Stimulated activated CD4-positive, alpha-beta T cell treated with anti-CD3 and anti-CD28 coated beads, TNF-alpha, amount 100 ng/mL, for 48 hours (primary cell): ENCODE measurements around the gene HPSE.
A peak's percentile ranks its signal among the peaks of the same experiment; 100 is the strongest.

Experiments used
- DNase-seq, 3 donors: peaks; one replicate each; pipeline ENCODE4 v3.0.0-alpha.2; 2020; ENCODE audit warnings: low read depth in 3 of 3

Gene HPSE

DNA sequence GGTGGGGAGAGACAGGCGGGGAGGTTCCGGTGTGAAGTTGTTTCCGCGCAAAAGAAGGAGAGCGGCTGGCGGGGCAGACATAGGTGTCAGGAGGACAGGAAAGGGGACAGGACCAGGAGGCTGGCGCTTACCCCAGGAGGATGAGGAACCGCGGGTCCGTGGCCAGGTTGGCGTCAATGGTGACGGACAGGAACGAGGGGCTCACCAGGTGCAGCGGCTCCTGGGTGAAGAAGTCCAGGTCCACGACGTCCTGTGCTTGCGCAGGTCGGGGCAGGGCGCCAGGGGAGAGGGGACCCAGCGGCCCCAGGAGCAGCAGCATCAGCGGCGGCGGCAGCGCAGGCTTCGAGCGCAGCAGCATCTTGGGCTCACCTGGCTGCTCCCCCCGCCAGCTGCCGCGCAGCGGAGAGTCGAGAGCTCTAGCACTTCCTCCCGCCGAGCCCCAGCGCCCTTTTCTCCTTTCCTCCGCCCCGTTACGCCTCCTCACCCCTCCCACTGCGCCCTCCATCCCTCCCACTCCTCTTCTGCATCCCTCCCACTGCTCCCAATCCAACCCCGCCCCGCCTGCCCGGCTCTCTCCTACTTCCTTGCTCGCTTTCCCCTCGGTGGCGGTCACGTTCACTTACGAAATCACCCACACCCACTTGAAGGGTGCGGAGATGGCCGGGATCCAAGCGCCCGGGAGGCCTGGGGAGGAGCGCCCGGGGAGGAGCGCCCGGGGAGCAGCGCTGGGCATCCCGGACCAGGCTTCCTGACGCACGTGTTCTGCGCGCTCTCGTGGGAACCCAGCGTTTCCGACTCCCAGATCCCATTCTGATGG lies at the start of gene HPSE:
Gene HPSE (minus strand): TSS at position 424 of the 817 bp plus-strand sequence. CDS start 66 bp downstream, at position 358.
- DNase-seq = peak in 2 of 3 donors; percentile 20 to 51

DNA sequence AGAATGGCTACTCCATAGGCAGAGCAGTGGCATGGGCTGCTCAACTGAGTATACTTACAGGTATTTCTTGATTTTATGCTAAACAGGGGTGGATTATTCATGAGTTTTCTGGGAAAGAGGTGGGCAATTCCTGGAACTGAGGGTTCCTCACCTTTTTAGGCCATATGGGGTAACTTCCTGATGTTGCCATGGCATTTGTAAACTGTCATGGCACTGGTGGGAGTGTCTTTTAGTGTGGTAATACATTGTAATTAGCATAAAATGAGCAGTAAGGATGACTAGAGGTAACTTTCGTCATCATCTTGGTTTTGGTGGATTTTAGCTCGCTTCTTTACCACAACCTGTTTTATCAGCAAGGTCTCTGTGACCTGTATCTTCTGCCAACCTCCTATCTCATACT lies 48.2 kb upstream of the HPSE start:
- no peak for DNase-seq

DNA sequence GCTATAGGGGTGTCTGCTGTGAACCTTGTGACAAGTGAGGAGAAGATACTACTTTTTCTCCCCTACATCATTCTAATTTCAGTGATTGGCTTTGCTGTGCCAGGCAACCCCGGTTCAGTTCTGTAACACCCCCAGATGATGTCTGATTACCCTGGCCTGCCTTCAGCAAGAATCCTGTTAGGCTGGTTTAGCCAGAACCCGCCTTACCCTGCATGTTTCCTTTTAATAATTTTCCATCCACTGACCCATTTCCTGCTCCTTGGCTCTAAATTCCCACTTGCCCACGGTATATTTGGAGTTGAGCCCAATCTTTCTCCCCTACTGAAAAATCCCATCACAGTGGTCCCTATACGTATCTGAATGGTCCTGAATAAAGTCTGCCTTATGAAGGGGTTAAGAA lies 46.5 kb upstream of the HPSE start:
- no peak for DNase-seq

DNA sequence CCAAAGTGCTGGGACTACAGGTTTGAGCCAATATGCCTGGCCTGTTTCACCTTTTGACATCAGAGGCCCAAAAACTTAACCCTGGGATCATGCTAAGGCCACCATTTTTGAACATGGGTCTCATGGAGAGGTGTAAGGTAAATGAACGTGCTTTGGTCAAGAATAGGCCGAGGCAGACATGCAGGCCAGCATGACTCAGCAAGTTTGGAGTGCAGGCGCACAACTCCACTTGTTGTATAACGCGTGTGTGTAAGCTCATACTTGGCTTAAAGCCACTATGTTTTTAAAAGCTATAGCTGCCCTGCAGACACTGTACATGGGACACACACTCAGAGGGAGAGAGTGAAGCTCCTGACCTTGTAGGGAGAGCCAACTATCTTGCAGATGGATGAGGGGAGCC lies 43.8 kb upstream of the HPSE start:
- DNase-seq = no peak

DNA sequence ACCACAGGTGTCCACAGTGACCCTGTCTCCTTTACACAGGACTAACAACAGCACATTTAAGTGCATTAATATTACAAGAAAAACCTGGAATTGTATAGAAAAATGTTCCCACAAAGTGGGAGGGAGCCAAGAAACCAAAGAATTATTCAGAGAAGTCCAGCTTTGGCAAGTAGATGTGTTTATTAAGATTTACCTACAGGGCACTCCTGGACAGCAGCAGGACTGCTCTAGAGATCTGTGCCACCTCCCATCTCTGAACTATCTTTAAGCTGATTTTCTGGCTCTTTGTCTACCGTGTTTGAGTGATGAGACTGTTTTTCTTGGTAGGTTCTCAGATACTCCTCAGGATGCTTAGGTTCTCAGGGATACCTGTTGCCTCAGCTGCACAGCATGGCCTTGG lies 38.3 kb upstream of the HPSE start:
- no peak for DNase-seq

DNA sequence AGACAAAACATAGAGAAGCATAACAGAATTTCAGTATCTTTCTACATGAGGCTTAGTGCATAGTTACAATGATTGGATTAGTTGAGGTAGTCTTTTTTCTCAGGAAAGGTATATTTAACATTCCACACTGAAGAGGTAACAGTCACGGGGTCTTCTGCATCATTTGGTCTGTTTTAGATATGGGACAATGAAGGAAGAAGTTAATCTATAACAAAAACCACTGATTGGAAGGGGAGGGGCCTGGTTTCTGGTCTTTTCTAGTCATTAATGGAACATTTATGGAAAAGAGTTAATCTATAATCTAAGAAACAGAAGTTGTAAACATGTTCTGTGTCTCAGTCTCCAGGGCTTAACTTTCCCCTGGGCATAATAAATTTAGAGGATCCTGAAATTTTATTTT lies 37.3 kb upstream of the HPSE start:
- DNase-seq = no peak

DNA sequence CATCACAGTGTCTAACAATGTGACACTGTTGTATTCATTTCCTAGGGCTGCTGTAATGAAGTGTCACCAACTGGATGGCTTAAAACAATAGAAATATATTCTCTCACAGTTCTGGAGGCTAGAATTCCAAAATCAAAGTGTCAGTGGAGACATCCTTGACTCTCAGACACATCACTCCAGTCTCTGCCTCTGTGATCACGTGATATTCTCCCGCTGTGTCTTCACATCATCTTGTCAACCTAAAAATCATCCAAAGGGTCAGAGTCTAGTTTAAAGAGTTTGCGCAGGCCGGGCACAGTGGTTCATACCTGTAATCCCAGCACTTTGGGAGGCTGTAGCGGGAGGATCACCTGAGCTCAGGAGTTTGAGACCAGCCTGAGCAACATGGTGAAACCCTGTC lies 36.6 kb upstream of the HPSE start:
- DNase-seq = no peak

DNA sequence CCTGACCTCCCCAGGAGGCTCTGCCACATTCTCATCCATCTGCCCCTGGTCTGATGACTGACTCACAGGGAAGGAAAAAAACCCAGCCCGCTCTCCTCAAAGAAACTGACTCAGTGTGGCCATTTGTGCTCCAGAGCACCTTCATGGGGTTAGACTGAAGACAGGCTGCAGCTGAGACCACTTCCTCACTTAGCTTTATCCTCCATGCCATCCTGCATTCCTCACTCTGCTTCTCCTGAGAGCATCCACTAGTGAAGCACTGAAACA lies 35.9 kb upstream of the HPSE start:
- DNase-seq = no peak

DNA sequence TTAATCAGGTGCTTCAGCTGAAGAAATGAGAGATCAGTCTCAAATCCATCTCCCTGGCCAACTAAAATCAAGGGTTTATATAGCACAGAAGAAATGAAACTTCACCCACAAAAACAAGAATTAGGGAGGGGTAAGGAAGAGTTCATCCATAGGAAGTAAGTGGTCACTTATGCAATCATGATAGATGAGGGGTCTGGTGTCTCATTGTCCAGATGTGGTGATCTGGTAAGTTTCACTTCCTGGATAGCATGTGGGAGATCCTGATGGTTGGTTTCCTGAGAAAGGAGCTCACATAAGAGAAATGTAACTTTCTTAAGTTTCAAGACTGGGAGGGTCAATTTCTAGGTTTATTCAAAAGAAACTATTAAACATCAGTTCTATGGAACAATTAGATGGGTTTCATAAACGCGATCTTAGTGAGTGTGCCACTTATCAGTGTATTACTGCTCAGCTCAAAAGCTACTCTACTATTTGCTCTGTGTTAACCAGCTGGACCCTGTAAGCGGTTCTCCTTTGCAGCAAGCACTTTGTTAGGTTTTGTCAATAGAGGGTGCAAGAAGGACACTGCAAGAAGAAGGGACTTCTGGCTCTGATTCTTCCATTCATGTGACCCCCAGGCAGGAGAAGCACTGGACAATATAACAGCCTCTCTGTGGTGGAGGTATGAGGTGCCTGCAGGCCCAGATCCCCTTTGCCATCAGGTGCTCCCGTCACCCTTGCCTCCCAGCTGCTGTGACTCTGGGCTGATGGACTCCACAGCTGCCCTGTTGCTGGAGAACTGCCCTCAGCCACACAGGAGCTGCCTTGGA lies 35.4 kb upstream of the HPSE start:
- no peak for DNase-seq

DNA sequence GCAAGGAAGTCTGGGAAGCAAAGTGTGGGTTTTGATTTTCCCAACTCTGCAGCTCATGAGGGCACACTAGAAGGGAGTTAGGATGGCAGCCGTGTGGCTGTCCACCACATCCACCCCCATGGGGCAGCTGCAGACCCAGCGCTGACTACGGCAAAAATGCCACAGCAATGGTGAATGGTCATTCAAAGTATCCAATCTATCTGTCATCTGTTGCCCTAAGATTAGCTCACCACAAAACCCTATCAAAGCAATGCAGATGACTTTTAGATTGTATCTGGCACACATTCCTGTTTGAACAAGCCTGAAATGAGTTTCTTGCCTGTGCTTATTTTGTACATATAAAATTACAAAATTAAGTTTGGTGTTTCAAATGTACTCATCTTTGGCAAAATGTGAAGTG lies 29.7 kb upstream of the HPSE start:
- DNase-seq = no peak

DNA sequence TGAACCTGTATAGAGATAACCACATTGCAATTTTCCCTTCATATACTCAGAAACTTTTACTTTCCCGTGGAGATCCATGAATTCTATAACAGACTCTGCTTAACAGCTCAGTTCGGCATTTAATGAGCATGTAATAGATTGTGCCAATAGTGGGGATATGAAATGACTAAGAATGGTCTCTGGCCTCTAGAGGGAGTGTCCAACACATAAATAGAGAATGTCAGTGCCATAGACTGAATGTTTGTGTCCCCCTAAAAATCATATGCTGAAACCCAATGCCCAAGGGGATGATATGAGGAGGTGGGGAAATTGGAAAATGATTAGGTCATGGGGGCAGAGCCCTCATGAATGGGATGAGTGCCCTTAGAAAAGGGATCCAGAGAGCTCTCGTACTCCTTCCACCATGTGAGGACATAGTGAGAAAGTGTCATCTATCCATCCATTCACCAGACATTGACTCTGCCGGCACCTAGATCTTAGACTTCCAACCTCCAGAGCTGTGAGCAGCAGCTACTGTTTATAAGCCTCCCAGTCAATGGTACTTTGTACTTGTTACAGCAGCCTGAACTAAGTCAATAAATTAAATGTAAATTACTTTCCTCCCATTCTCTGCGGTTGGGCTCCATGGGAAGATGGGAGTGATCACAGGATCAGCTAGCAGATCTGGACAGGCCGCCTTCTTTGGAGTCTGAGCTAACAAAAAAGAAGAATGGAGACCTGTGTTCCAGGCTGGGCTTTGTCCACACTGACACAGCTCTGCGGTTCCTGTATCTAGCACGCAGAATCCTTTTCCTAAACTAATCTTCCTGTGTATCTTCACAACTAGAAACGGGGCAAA lies 28.1 kb upstream of the HPSE start:
- DNase-seq = no peak

DNA sequence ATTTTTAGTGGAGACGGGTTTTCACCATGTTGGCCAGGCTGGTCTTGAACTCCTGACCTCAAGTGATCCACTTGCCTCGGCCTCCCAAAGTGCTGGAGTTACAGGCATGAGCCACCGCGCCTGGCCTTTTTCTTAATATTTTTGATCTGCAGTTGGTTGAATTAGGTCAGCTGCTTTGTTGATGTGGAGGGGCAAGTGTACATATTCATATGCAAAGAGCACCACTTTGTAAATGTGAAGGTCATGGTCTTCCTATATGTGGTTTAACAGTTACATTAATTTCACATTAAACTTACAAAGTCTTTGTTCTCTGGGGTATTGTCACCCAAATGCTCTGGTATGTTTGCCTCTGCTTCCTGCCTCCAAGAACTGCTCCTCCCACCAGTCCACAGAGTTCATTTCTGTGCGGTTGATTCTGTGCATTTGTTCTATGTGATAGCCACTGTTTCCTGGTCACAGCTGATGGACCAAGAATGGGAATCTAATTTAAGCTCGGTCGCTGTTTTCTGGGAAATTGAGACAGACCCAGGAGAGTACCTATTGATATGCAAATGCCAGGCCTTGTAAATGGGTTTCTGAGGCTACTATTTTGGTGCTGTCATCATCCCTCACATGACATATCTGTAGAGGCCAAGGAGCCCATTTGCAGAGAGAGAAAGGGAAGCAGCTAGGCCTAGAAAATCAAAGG lies 26.9 kb upstream of the HPSE start:
- DNase-seq = no peak

DNA sequence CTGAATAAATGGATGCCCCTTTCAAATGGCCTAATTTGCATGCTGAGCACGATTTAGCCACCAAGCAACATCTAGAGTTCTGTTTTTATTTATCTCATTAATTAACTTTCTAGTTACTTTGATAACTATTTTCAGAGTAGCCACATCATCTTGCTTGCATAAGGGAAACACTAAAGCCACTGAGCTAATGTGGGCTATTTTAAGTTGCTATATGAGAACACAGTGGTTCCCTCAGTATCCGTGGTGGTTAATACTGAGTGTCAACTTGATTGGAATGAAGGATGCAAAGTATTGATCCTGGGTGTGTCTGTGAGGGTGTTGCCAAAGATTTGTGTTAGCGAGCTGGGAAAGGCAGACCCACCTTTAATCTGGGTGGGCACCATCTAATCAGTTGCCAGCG lies 25.4 kb upstream of the HPSE start:
- DNase-seq = no peak

DNA sequence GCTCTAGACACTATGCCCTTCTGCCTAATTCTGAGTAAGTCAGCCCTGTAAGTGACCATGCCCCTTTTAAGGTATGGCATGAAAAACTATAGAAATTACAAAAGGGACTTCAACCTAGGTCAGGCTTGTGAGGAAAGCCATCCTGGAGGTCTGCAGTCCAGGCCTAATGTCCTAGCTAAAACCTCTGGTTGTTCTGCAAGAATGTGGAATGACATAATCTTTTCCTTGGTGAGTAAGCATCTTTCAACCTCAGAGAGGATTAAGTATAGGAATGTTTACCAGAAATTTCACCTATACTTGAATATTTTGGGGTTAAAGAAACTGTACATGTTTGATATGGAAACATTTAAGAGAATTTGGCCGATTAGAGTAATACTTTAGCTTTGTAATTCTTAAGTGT lies 23.8 kb upstream of the HPSE start:
- no peak for DNase-seq

DNA sequence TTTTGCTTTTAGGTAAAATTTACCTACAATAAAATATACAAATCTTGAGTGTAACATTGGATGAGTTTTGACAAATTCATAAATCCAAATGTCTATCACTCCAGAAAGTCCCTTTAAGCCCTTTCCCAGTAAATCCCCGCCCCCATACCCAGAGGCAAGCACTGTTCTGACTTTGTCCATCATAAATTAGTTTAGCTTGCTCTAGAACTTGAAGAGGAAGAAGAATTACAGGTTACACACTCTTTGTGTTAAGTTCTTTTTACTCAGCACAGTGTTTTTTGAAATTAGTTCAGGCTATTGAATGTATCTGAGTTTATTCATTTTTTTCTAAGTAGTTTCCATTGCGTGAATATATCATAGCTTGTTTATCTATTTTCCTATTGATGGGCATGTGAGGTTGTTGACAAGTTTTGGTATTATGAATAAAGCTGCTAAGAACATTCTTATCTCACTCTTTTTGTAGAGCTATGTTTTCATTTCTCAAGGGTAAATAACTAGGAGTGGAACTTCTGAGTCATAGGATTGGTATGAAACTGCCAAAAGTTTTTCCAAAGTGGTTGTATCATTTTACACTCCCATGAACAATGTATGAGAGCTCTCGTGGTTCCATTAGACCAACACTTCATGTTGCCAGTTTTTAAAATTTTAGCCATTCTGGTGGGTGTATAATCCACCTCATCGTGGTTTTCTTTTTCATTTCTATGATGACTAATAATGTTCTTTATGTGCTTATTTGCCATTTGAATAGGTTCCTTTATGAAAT lies 22.4 kb upstream of the HPSE start:
- no peak for DNase-seq

DNA sequence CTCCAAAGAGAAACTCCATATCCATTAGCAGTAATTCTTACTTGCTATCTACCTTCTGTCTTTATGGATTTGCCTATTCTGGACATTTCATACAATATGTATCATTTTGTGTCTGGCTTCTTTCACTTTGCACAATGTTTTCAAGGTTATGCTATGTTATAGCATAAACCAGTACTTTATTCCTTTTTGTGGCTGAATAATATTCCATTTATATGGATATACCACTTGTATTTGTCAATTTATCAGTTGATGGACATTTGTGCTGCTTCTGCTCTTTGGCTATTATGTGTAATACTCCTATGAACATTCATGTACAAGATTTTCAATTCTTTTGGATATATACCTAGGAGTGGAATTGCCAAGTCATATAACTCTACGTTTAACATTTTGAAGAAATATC lies 18.9 kb upstream of the HPSE start:
- no peak for DNase-seq

DNA sequence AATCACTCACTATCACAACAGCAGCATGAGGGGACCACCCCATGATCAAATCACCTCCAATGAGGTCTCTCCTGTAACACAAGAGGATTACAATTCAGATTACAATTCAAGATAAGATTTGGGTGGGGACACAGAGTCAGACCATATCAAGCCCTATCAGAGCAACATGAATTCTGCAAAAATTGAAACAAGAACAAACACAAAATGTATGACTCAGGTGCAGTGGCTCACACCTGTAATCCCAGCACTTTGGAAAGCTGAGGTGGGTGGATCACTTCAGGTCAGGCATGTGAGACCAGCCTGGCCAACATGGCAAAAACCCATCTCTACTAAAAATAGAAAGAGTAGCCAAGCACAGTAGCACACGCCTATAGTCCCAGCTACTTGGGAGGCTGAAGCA lies 13.4 kb upstream of the HPSE start:
- DNase-seq = no peak

DNA sequence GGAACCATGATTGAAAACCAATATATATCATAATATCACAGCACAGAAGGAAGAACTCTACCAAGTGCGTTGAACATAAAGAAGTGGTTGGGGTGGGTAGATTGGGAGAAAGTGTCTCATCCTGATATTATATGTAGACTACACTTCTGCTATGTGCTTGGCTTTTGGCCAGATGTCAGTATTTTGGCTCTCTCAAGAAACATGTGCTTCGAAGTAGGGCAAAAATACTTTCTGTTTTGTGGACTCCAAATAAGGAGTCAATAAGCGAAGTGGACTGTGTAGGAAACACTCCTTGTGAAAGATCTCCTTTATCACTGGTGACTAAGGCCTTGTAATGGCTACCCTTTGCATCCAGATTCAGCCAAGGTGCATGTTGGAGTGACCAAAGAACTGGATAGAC lies 7.8 kb upstream of the HPSE start:
- DNase-seq = no peak

DNA sequence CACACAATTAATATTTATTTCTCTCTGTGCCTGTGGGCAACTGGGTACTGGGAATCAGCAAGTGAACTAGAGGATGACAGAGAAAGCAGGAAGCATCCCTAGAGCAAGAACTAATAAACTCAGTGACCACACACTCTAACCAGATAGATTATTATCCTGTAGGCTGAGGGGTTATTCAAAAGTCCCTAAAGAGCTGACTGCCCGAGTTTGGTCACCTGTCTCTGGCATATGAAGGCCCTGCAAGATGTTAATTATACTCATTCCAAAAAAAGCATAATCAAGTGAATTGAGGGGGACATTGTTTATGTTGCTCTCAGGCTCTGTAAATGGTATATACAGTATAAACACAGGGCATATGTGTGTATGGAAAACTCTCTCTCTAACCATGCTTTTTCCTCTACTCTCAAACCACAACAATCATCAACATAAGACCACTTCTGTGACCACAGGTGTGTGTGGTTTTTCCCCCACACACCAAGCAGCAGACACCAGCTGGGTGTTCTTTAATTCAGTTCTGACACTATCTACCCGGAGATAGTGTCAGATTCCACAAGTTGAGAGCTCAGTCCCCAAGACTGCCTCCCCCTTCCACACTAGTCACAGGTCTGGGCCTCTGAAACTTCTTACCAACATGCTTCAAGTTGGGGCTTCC lies 6.2 kb upstream of the HPSE start:
- peak in 1 of 3 donors; percentile 20 for DNase-seq

DNA sequence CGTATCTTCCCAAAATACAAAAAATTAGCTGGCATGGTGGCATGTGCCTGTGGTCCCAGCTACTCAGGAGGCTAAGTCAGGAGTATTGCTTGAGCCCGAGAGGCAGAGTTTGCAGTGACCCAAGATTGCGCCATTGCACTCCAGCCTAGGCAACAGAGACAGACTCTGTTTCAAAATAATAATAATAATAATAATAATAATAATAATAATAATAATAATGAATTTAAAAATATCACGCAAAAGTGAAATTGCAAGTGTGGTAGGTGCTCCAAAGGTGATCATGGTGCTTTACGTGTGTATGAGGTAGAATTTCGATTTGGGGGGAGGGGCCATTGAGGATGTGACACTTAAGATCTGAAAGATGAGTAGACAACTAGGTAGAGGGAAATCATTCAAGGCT lies 4.9 kb upstream of the HPSE start:
- no peak for DNase-seq

DNA sequence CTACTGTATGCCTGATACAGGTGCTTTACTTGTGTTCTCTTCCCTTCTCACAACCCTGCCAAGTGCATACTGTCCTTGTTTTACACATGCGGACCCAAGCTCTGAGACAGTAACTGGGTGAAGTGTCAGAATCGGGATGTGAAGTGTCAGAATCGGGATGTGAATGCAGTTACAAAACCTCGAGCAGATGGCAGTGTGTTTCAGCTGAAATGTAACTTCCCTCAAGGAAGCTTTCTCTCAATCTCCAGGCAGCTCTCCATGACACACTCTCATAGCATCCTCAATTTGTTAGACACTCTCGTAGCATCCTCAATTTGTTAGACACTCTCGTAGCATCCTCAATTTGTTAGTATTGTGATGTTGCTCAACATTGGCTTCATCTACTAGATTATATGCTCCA lies 1.1 kb upstream of the HPSE start:
- DNase-seq = no peak
